Ovary (tissue), 3 donors: ENCODE data around the gene CC2D1A.

Experiments used
- CTCF ChIP-seq, 3 donors: fragments of 450-650 bp in 2 of 3; fragments of 200-600 bp in 1 of 3; IDR thresholded peaks; one replicate each; pipeline versions ENCODE4 v1.5.1 to v1.8.0; 2016 to 2022; ENCODE audit warnings: antibody characterized with exemption in 3 of 3, mild to moderate bottlenecking in 1 of 3
- POLR2A ChIP-seq: fragments of 450-650 bp; IDR thresholded peaks from one replicate; pipeline ENCODE4 v1.6.1; 2017; ENCODE audit warnings: antibody characterized with exemption, mild to moderate bottlenecking, moderate library complexity
- donor health status: DM: no; HTN: no; CAD: no.

GRCh38 chr19:13975870-13976269 lies 69.9 kb downstream of the CC2D1A start:
- TF ChIP-seq CTCF (IDR thresholded peaks at IDR 0.05) (no peak), POLR2A (no peak)
